H9 (cell line): ENCODE measurements around the gene LSM4. TPM values are rescaled to one million over a fixed set of nuclear protein-coding genes. Genes with fewer than 3 reads are reported as not detected.
"Not testable (repeated sequence)": the region's sequence is repeated elsewhere in the genome, so short reads cannot be mapped to it uniquely, and the experiment has no call there.

Experiments used
- DNase-seq: peaks from one replicate; pipeline ENCODE4 v3.0.0-alpha.2; 2017
- H2AFZ ChIP-seq: one replicate; pipeline ENCODE4 v1.6.1; 2013; ENCODE audit warnings: mild to moderate bottlenecking, low read length, control low read depth, moderate library complexity
- H2AK5ac ChIP-seq: 2 replicates; pipeline ENCODE4 v1.6.1; 2013; ENCODE audit warnings: low read length, control low read depth, mixed read lengths; ENCODE audit not compliant: insufficient read length
- H2BK120ac ChIP-seq: one replicate; pipeline ENCODE4 v1.6.1; 2013; ENCODE audit warnings: low read depth, mild to moderate bottlenecking, low read length, control low read depth, inconsistent platforms; ENCODE audit not compliant: poor library complexity, severe bottlenecking
- H2BK12ac ChIP-seq: 2 replicates; pipeline ENCODE4 v1.6.1; 2013; ENCODE audit warnings: low read length, control low read depth, mixed read lengths, low read depth; ENCODE audit not compliant: insufficient read length
- H2BK15ac ChIP-seq: 2 replicates; pipeline ENCODE4 v1.6.1; 2013; ENCODE audit warnings: low read depth, low read length, control low read depth
- H2BK20ac ChIP-seq: one replicate; pipeline ENCODE4 v1.6.1; 2013; ENCODE audit warnings: low read depth, mild to moderate bottlenecking, low read length, control low read depth, inconsistent platforms; ENCODE audit not compliant: poor library complexity, severe bottlenecking
- H2BK5ac ChIP-seq: 2 replicates; pipeline ENCODE4 v1.6.1; 2013; ENCODE audit warnings: low read length, control low read depth, mixed read lengths; ENCODE audit not compliant: insufficient read length
- H3K14ac ChIP-seq: 2 replicates; pipeline ENCODE4 v1.6.1; 2013; ENCODE audit warnings: low read length, control low read depth; ENCODE audit not compliant: insufficient read depth
- H3K18ac ChIP-seq: 2 replicates; pipeline ENCODE4 v1.6.1; 2013; ENCODE audit warnings: low read depth, mild to moderate bottlenecking, mixed read lengths, low read length, control low read depth; ENCODE audit not compliant: insufficient read length
- H3K23ac ChIP-seq: 2 replicates; pipeline ENCODE4 v1.6.1; 2013; ENCODE audit warnings: low read length, control low read depth, mixed read lengths, low read depth; ENCODE audit not compliant: insufficient read length
- H3K23me2 ChIP-seq: 2 replicates; pipeline ENCODE4 v1.6.1; 2013; ENCODE audit warnings: low read depth, mild to moderate bottlenecking, mixed read lengths, low read length, control low read depth; ENCODE audit not compliant: insufficient read length, poor library complexity, severe bottlenecking
- H3K27ac ChIP-seq: 2 replicates; pipeline ENCODE4 v1.5.1; 2013; ENCODE audit warnings: low read length, control low read depth, mixed read lengths, low read depth; ENCODE audit not compliant: insufficient read length
- H3K27me3 ChIP-seq: 2 replicates; pipeline ENCODE4 v1.6.1; 2013; ENCODE audit warnings: low read length, control low read depth, inconsistent platforms; ENCODE audit not compliant: insufficient read depth
- H3K4ac ChIP-seq: 2 replicates; pipeline ENCODE4 v1.6.1; 2013; ENCODE audit warnings: low read depth, mild to moderate bottlenecking, control low read depth, inconsistent platforms, low read length, moderate library complexity
- H3K4me1 ChIP-seq: 2 replicates; pipeline ENCODE4 v1.6.1; 2013; ENCODE audit warnings: low read length, control low read depth, inconsistent platforms; ENCODE audit not compliant: insufficient read depth
- H3K4me2 ChIP-seq: 2 replicates; pipeline ENCODE4 v1.6.1; 2013; ENCODE audit warnings: low read length, control low read depth, mixed read lengths; ENCODE audit not compliant: insufficient read length, insufficient read depth
- H3K56ac ChIP-seq: 2 replicates; pipeline ENCODE4 v1.6.1; 2013; ENCODE audit warnings: low read depth, mild to moderate bottlenecking, mixed read lengths, low read length, control low read depth; ENCODE audit not compliant: insufficient read length
- H3K79me1 ChIP-seq: 2 replicates; pipeline ENCODE4 v1.6.1; 2013; ENCODE audit warnings: low read depth, mild to moderate bottlenecking, moderate library complexity, low read length, control low read depth, inconsistent platforms; ENCODE audit not compliant: insufficient read depth, poor library complexity, severe bottlenecking
- H3K79me2 ChIP-seq: 2 replicates; pipeline ENCODE4 v1.6.1; 2013; ENCODE audit warnings: low read length, control low read depth, inconsistent platforms; ENCODE audit not compliant: insufficient read depth
- H3K9ac ChIP-seq: 2 replicates; pipeline ENCODE4 v1.6.1; 2013; ENCODE audit warnings: low read length, control low read depth, mixed read lengths; ENCODE audit not compliant: insufficient read length; ENCODE audit errors: extremely low read depth
- H3K9me3 ChIP-seq: one replicate; pipeline ENCODE4 v1.6.1; 2013; ENCODE audit warnings: low read depth, low read length, inconsistent platforms; ENCODE audit not compliant: control insufficient read depth
- H3T11ph ChIP-seq: one replicate; pipeline ENCODE4 v1.6.1; 2013; ENCODE audit warnings: mild to moderate bottlenecking, low read length, control low read depth, inconsistent platforms
- H4K20me1 ChIP-seq: one replicate; pipeline ENCODE4 v1.6.1; 2013; ENCODE audit not compliant: control insufficient read depth, insufficient read length, insufficient read depth
- H4K5ac ChIP-seq: 2 replicates; pipeline ENCODE4 v1.6.1; 2013; ENCODE audit warnings: low read depth, mild to moderate bottlenecking, mixed read lengths, low read length, control low read depth; ENCODE audit not compliant: insufficient read length
- H4K8ac ChIP-seq: replicated peaks from 2 replicates; pipeline ENCODE4 v1.6.1; 2013; ENCODE audit warnings: low read length, control low read depth, mixed read lengths, low read depth; ENCODE audit not compliant: insufficient read length
- H4K91ac ChIP-seq: 2 replicates; pipeline ENCODE4 v1.6.1; 2013; ENCODE audit warnings: low read depth, mild to moderate bottlenecking, moderate library complexity, mixed read lengths, low read length, control low read depth; ENCODE audit not compliant: insufficient read length
- H3K27ac Mint-ChIP-seq, 3 experiments: 2 replicates in 2 of 3; 3 replicates in 1 of 3; pipeline ENCODE4 v1.8.0; 2020 to 2021; ENCODE audit warnings: mixed read lengths in 3 of 3, mild to moderate bottlenecking in 1 of 3, moderate library complexity in 1 of 3
- H3K27me3 Mint-ChIP-seq: 2 replicates; pipeline ENCODE4 v1.8.0; 2021; ENCODE audit warnings: low read depth, mild to moderate bottlenecking, moderate library complexity, mixed read lengths
- H3K36me3 Mint-ChIP-seq, 3 experiments: 2 replicates in 2 of 3; 3 replicates in 1 of 3; pipeline ENCODE4 v1.8.0; 2020 to 2021; ENCODE audit warnings: low read depth in 3 of 3, mixed read lengths in 3 of 3; ENCODE audit not compliant: insufficient read depth in 1 of 3
- H3K4me1 Mint-ChIP-seq, 2 experiments: 2 replicates each; pipeline ENCODE4 v1.8.0; 2020; ENCODE audit warnings: mixed read lengths in 2 of 2
- H3K4me3 Mint-ChIP-seq, 2 experiments: 2 replicates in 1 of 2; 3 replicates in 1 of 2; pipeline ENCODE4 v1.8.0; 2020 to 2021; ENCODE audit warnings: mild to moderate bottlenecking in 2 of 2, mixed read lengths in 2 of 2, moderate library complexity in 1 of 2
- H3K9me3 Mint-ChIP-seq, 2 experiments: 2 replicates in 1 of 2; 3 replicates in 1 of 2; pipeline ENCODE4 v1.8.0; 2020; ENCODE audit warnings: mild to moderate bottlenecking in 2 of 2, mixed read lengths in 2 of 2, moderate library complexity in 1 of 2
- CTCF ChIP-seq: fragments of 200-600 bp; sonication (generic); conservative IDR thresholded peaks from 3 replicates; pipeline ENCODE4 v1.8.0; 2021; ENCODE audit warnings: antibody characterized with exemption, mild to moderate bottlenecking
- WGBS: extraction: QIAGEN DNeasy Blood & Tissue Kit; methylation state at CpG from one replicate; pipeline ENCODE4 v1.1.7; 2013; ENCODE audit warnings: missing lambda C conversion rate, low lambda C conversion rate, mixed read lengths; ENCODE audit not compliant: insufficient read length; ENCODE audit errors: extremely low coverage; 5-methylcytosine and 5-hydroxymethylcytosine counted together
- total RNA-seq: library from RNA; stranded (reverse); gene quantifications from 2 replicates; pipeline ENCODE4 v1.2.1, GENCODE V29; 2021

LSM4 gene
- total RNA-seq, 1 experiment from 2014 or later = 342 TPM

- H3K56ac ChIP-seq = no peak overlapping the region
- H3K14ac ChIP-seq = no peak overlapping the region
- no peak overlapping the region for H3K4me2 ChIP-seq
- no peak overlapping the region for H3K23ac ChIP-seq
- peaks cover 19 to 72% (median 19%) of the 10 kb centered on the region in 3 experiments for H3K36me3 Mint-ChIP-seq
- H3K9me3 ChIP-seq = no peaks in the 10 kb centered on the region
- no peak overlapping the region for H2AFZ ChIP-seq
- WGBS = no CpG with 5 or more reads among the region's 3 CpGs
- H3K4me3 Mint-ChIP-seq = no peak overlapping the region
- H2BK5ac ChIP-seq = no peak overlapping the region
- no peak overlapping the region for H3K18ac ChIP-seq
- H3K23me2 ChIP-seq = no peaks in the 10 kb centered on the region
- no peaks in the 10 kb centered on the region for H3K4me1 Mint-ChIP-seq
- no peak for TF ChIP-seq CTCF
- no peaks in the 10 kb centered on the region for H3K4me1 ChIP-seq
- H3K27me3 ChIP-seq = no peaks in the 10 kb centered on the region
- H3T11ph ChIP-seq = no peak overlapping the region
- no peaks in the 10 kb centered on the region for H3K79me1 ChIP-seq
- no peak overlapping the region for H3K9ac ChIP-seq
- no peak overlapping the region for H3K27ac ChIP-seq
- no peak overlapping the region for H4K5ac ChIP-seq
- H2BK120ac ChIP-seq = no peak overlapping the region
- H4K91ac ChIP-seq = no peak overlapping the region
- H4K20me1 ChIP-seq = no peaks in the 10 kb centered on the region
- no peaks in the 10 kb centered on the region for H3K9me3 Mint-ChIP-seq
- no peak overlapping the region for H2BK15ac ChIP-seq
- H3K27me3 Mint-ChIP-seq = no peaks in the 10 kb centered on the region
- no peak overlapping the region for H4K8ac ChIP-seq
- no peaks in the 10 kb centered on the region for H3K79me2 ChIP-seq
- no peak overlapping the region for H2BK12ac ChIP-seq
- no peak overlapping the region for H3K4ac ChIP-seq
- H3K27ac Mint-ChIP-seq = no peak overlapping the region; a peak in 1 of 7 replicates
- no peak for DNase-seq
- H2AK5ac ChIP-seq = no peak overlapping the region
- no peak overlapping the region for H2BK20ac ChIP-seq
These were observed 34.2 kb upstream of the LSM4 start for GRCh38 chr19:18357041-18357440.

GRCh38 chr19:18354743-18355142, 31.9 kb upstream of the LSM4 start:
- not testable (repeated sequence) for H3K9me3 ChIP-seq, H2BK5ac ChIP-seq, H3K9ac ChIP-seq, H3K27ac Mint-ChIP-seq, H3K23ac ChIP-seq, H2BK120ac ChIP-seq, H3T11ph ChIP-seq, H4K20me1 ChIP-seq, H3K4ac ChIP-seq, H2BK20ac ChIP-seq, H2BK15ac ChIP-seq, H3K27ac ChIP-seq, H3K4me2 ChIP-seq, H3K9me3 Mint-ChIP-seq, H2AFZ ChIP-seq, H3K27me3 Mint-ChIP-seq, H3K27me3 ChIP-seq, H4K8ac ChIP-seq, H3K14ac ChIP-seq, H4K5ac ChIP-seq, H3K23me2 ChIP-seq, H3K79me2 ChIP-seq, H2BK12ac ChIP-seq, H3K4me1 ChIP-seq, H4K91ac ChIP-seq, H3K18ac ChIP-seq, DNase-seq, H2AK5ac ChIP-seq, H3K4me3 Mint-ChIP-seq, H3K56ac ChIP-seq, H3K79me1 ChIP-seq, H3K4me1 Mint-ChIP-seq
- peaks cover 19 to 73% (median 19%) of the 10 kb centered on the region in 3 experiments for H3K36me3 Mint-ChIP-seq
- WGBS = no CpG with 5 or more reads among the region's 7 CpGs
